Epithelial cell of proximal tubule (primary cell): ENCODE data around the gene TXNIP. TPM values are rescaled to one million over a fixed set of nuclear protein-coding genes. Genes with fewer than 3 reads are reported as not detected.
A peak's percentile ranks its signal among the peaks of the same experiment; 100 is the strongest.

Source experiments
- DNase-seq: peaks from one replicate; pipeline ENCODE4 v3.0.0-alpha.2; 2011; ENCODE audit warnings: low read depth
- H3K4me3 ChIP-seq: 2 replicates; pipeline ENCODE4 v1.5.1; 2011; ENCODE audit warnings: low read depth, mild to moderate bottlenecking, low read length
- total RNA-seq: library from RNA; depleted of rRNA; stranded (reverse); fragments of >200 nt; gene quantifications from 2 replicates; pipeline ENCODE4 v1.2.3, GENCODE V29; 2015
- TF ChIP-seq, protein P1 (sequence below): conservative IDR thresholded peaks from 2 replicates; pipeline ENCODE4 v1.5.1; 2012; ENCODE audit warnings: low read depth, mild to moderate bottlenecking, low read length

TXNIP gene
- total RNA-seq, 1 donor from 2014 or later, result 198 TPM

DNA sequence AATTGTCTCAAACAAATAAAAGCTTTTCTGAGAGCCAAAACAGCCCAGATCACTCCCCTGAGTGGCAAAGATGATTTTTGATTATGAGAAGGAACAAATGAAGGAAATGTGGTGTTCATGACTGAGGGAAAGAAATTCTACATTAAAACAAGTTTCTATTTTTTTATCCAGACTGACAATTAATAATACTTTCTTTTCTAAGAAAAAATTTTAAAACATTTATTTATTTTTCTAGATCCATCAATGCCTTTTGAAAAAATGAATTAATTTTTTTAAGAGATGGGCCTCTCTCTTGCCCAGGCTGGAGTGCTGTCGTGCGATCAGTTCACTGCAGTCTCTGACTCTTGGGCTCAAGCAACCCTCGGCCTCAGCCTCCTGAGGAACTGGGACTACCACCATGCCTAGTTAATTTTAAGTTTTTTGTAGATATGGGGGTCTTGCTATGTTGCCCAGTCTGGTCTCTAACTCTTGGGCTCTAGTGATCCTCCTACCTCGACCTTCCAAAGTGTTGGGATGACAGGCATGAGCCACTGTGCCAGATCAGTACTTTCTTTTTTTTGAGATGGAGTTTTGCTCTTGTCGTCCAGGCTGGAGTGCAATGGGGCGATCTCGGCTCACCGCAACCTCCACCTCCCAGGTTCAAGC lies 11.2 kb upstream of the TXNIP start:
- TF ChIP-seq, protein P1, sequence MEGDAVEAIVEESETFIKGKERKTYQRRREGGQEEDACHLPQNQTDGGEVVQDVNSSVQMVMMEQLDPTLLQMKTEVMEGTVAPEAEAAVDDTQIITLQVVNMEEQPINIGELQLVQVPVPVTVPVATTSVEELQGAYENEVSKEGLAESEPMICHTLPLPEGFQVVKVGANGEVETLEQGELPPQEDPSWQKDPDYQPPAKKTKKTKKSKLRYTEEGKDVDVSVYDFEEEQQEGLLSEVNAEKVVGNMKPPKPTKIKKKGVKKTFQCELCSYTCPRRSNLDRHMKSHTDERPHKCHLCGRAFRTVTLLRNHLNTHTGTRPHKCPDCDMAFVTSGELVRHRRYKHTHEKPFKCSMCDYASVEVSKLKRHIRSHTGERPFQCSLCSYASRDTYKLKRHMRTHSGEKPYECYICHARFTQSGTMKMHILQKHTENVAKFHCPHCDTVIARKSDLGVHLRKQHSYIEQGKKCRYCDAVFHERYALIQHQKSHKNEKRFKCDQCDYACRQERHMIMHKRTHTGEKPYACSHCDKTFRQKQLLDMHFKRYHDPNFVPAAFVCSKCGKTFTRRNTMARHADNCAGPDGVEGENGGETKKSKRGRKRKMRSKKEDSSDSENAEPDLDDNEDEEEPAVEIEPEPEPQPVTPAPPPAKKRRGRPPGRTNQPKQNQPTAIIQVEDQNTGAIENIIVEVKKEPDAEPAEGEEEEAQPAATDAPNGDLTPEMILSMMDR, result no peak
- H3K4me3 ChIP-seq, result no peak overlapping the region
- DNase-seq, result no peak

DNA sequence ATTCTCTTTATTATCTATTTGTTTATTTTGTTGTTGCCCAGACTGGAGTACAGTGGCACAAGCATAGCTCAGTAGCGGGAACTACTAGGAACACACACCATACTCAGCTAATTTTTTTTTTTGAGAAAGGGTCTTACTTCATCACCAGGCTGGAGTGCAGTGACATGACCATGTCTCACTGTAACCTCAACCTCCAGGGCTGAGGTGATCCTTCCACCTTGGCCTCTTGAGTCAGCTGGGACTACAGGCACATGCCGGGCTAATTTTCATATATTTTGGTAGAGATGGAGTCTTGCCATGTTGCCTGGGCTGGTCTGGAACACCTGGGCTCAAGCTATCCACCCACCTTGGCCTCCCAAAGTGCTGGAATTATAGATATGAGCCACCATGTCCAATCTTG lies 5.3 kb upstream of the TXNIP start:
- H3K4me3 ChIP-seq, result no peak overlapping the region
- no peak for DNase-seq
- TF ChIP-seq, protein P1, result no peak

DNA sequence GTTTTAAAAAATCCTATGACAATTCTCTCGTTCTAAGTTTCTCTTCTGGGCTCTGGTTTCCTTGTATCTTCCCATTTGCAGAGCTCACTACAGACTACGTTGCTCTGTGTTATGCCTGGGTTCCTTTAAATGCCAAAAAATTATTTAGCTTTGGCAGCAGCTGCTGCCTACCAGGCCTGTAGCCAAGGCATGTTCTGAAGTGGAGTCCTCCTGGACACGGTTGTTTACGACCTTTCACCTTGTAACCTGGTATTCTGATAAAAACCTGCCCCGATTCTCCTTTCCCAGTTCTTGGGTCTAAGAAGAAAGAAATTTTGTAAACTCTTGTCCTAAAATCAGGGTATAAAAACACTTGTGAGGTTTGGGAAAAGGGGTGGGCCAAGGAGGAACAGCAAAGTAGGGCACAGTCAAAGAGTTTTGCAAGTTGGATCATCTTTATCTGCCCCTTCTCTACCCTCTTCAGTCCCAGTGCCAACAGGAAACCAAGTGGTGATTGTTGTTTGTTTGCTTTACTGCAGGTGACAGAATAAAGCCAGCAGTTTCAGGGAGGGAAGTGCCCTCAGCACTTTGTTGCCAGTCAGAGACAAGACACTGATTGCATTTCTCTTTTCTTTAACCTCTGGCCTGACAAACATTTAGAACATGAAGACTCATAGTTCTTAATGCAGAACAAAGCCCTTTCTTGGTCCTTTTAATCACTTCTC lies 3.1 kb upstream of the TXNIP start:
- DNase-seq, result no peak
- TF ChIP-seq, protein P1, result no peak
- no peak overlapping the region for H3K4me3 ChIP-seq

DNA sequence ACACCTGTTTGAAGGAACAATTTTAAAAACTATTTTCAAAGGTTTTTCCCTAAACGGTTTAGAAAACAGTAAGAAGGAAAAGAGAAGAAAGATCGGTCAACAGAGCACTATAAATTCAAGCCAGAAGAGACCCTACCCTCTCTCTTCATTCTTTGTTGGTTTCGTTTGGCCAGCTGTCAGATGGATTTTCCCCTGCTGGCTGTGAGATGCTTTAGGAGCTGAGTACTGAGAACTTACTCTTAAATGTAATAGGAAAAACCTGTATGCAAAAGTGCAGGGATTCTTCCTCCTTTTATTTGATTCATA lies 1.3 kb upstream of the TXNIP start:
- DNase-seq, result no peak
- TF ChIP-seq, protein P1, result peak; percentile 12
- peak overlapping the region; percentile 81 for H3K4me3 ChIP-seq

DNA sequence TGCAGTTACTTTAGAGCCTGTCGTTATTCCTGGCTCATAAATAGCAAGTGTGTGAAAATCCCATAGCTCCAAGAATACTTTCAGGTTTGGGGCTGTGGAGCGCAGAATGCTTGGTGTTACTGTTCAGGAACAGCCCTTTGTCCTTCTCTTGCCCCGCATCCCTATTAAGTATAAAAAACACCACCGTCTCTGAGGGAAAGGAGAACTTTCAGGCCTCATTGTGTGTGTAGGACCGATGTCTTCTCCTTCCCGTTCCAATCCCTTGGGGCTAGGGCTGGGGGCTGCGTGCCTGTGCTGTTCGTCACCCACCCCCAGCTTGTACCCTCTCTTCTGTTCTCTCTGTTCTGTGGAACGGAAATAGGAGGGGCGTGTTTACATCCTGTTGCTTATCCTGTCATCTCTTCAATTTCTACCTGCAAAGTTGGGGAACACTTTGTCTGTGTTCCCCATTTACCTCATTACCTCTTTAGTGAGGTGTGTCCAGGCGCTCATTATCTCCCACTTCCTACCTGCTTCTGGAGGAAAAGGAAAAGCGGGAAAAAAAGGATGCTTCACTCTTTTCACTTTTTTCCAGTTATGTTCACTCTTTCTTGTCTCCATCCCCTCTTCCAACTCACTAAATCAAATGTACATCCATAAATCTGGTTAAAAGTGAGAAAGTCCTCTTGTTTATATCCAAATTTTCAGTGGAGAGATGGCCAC lies 788 bp upstream of the TXNIP start:
- TF ChIP-seq, protein P1, result no peak
- H3K4me3 ChIP-seq, result peak overlapping the region; percentile 81
- DNase-seq, result no peak

DNA sequence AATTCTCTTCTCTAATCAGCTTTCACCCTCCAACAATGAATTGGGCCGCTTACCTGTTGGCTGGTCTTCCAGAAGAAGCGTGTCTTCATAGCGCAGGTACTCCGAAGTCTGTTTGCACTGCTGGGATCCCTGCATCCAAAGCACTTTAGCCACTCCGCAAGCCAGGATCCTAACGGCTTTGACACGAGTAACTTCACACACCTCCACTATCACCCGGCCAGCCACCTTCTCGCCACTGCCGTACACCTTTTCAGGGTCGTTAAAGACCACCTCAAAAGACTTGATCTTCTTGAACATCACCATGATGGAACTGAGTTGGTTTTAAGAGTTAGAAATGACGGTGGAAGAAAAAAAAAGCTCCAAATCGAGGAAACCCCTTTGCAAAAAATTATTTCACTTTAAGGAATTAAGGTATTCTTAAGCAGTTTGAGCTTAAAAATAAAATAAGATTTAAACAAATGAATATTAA lies 381 bp downstream of the TXNIP start:
- TF ChIP-seq, protein P1, result no peak
- DNase-seq, result no peak
- peak overlapping the region; percentile 81 for H3K4me3 ChIP-seq
